GM23338 (cell line): ENCODE data around the gene IKZF1. TPM values are rescaled to one million over a fixed set of nuclear protein-coding genes. Genes with fewer than 3 reads are reported as not detected.

ENCODE experiments used
- ATAC-seq: fragments of 200-7000 bp; cut with Tn5 transposase; 3 replicates; pipeline ENCODE4 v1.9.1; 2020
- DNase-seq: peaks from one replicate; pipeline ENCODE4 v3.0.0-alpha.2; 2015; ENCODE audit warnings: low spot score
- H2AFZ ChIP-seq: fragments of 200-600 bp; sonication (generic); 2 replicates; pipeline ENCODE4 v1.8.0; 2016; ENCODE audit warnings: antibody characterized with exemption, mild to moderate bottlenecking, moderate library complexity
- H3F3A ChIP-seq: fragments of 200-600 bp; sonication (generic); replicated peaks from 2 replicates; pipeline ENCODE4 v1.8.0; 2017; ENCODE audit warnings: antibody characterized with exemption, mixed run types, low read depth
- H3K27ac ChIP-seq: fragments of 200-600 bp; sonication (generic); 2 replicates; pipeline ENCODE4 v1.6.1; 2016; ENCODE audit warnings: low read depth
- H3K27me3 ChIP-seq: fragments of 200-600 bp; sonication (generic); 2 replicates; pipeline ENCODE4 v1.8.0; 2016; ENCODE audit warnings: mild to moderate bottlenecking, mixed run types, moderate library complexity; ENCODE audit not compliant: insufficient read depth
- H3K36me3 ChIP-seq: fragments of 200-600 bp; sonication (generic); 2 replicates; pipeline ENCODE4 v1.8.0; 2016; ENCODE audit warnings: mild to moderate bottlenecking; ENCODE audit not compliant: insufficient read depth
- H3K4me1 ChIP-seq: fragments of 200-600 bp; sonication (generic); 2 replicates; pipeline ENCODE4 v1.8.0; 2016; ENCODE audit warnings: mild to moderate bottlenecking, moderate library complexity; ENCODE audit not compliant: insufficient read depth
- H3K4me2 ChIP-seq: fragments of 200-600 bp; sonication (generic); 2 replicates; pipeline ENCODE4 v1.7.1; 2017; ENCODE audit warnings: mixed run types
- H3K4me3 ChIP-seq: fragments of 200-600 bp; sonication (generic); 2 replicates; pipeline ENCODE4 v1.6.1; 2016; ENCODE audit warnings: mixed run types
- H3K79me2 ChIP-seq: fragments of 200-600 bp; sonication (generic); replicated peaks from 2 replicates; pipeline ENCODE4 v1.8.0; 2017; ENCODE audit warnings: mild to moderate bottlenecking; ENCODE audit not compliant: insufficient read depth
- H3K9me2 ChIP-seq: fragments of 200-600 bp; sonication (generic); 2 replicates; pipeline ENCODE4 v1.8.0; 2017; ENCODE audit not compliant: insufficient read depth
- H4K20me1 ChIP-seq: fragments of 200-600 bp; sonication (generic); replicated peaks from 2 replicates; pipeline ENCODE4 v1.8.0; 2017; ENCODE audit warnings: mild to moderate bottlenecking; ENCODE audit not compliant: insufficient read depth
- H3K27ac Mint-ChIP-seq: 2 replicates; pipeline ENCODE4 v1.8.0; 2020; ENCODE audit warnings: inconsistent platforms, mild to moderate bottlenecking, moderate library complexity, mixed read lengths
- H3K27me3 Mint-ChIP-seq: 3 replicates; pipeline ENCODE4 v1.8.0; 2022; ENCODE audit warnings: low read depth, mild to moderate bottlenecking, moderate library complexity, mixed read lengths, inconsistent platforms; ENCODE audit not compliant: insufficient read depth, poor library complexity
- H3K36me3 Mint-ChIP-seq: 3 replicates; pipeline ENCODE4 v1.8.0; 2021; ENCODE audit warnings: low read depth, mild to moderate bottlenecking, inconsistent platforms, moderate library complexity, mixed read lengths
- H3K4me1 Mint-ChIP-seq: 3 replicates; pipeline ENCODE4 v1.8.0; 2020; ENCODE audit warnings: mild to moderate bottlenecking, inconsistent platforms, mixed read lengths
- H3K4me3 Mint-ChIP-seq: 3 replicates; pipeline ENCODE4 v1.8.0; 2021; ENCODE audit warnings: moderate library complexity, mild to moderate bottlenecking, inconsistent platforms, mixed read lengths
- H3K9me3 Mint-ChIP-seq: 3 replicates; pipeline ENCODE4 v1.8.0; 2020; ENCODE audit warnings: moderate library complexity, mild to moderate bottlenecking, inconsistent platforms, mixed read lengths
- CREB1 ChIP-seq: fragments of 250-450 bp; sonication (Bioruptor Pico); IDR thresholded peaks from 2 replicates; pipeline ENCODE4 v1.5.0; 2020; ENCODE audit warnings: low read depth, mild to moderate bottlenecking, moderate library complexity
- CTCF ChIP-seq, 2 experiments: fragments of 200-600 bp in 1 of 2; sonication (generic) in 1 of 2; conservative IDR thresholded peaks; 2 replicates each; pipeline versions ENCODE4 v1.5.1 to v1.6.1; 2016 to 2017; ENCODE audit warnings: antibody characterized with exemption in 2 of 2, low read depth in 2 of 2, mild to moderate bottlenecking in 2 of 2, moderate library complexity in 1 of 2
- EZH2 ChIP-seq: fragments of 200-600 bp; sonication (generic); IDR thresholded peaks from one replicate; pipeline ENCODE4 v1.8.0; 2017; ENCODE audit warnings: antibody characterized with exemption, mild to moderate bottlenecking, low read depth; ENCODE audit not compliant: unreplicated experiment
- EZH2phosphoT487 ChIP-seq: fragments of 200-600 bp; sonication (generic); IDR thresholded peaks from one replicate; pipeline ENCODE4 v1.8.1; 2018; ENCODE audit warnings: antibody characterized with exemption; ENCODE audit not compliant: unreplicated experiment
- JUNB ChIP-seq: IDR thresholded peaks from one replicate; pipeline ENCODE4 v1.6.1; 2016; ENCODE audit warnings: antibody characterized with exemption; ENCODE audit not compliant: unreplicated experiment
- NANOG ChIP-seq: IDR thresholded peaks from 2 replicates; pipeline ENCODE4 v1.6.1; 2016; ENCODE audit warnings: antibody characterized with exemption, borderline replicate concordance
- POLR2AphosphoS5 ChIP-seq: IDR thresholded peaks from 2 replicates; pipeline ENCODE4 v1.6.1; 2016; ENCODE audit warnings: antibody characterized with exemption, low read depth
- ZNF114 ChIP-seq: fragments of 250-450 bp; sonication (Bioruptor Pico); IDR thresholded peaks from 2 replicates; pipeline ENCODE4 v1.5.0; 2020; ENCODE audit warnings: mild to moderate bottlenecking, moderate library complexity
- ZNF331 ChIP-seq: fragments of 250-450 bp; sonication (Bioruptor Pico); IDR thresholded peaks from 2 replicates; pipeline ENCODE4 v1.5.0; 2020; ENCODE audit warnings: low read depth, mild to moderate bottlenecking, moderate library complexity
- polyA plus RNA-seq: library from polyadenylated mRNA; unstranded; fragments of >200 nt; fragmentation: Nextera tagmentation; extraction: Ambion mirVana; gene quantifications from 2 replicates; pipeline ENCODE4 v1.2.1, GENCODE V29; 2016
- total RNA-seq: library from RNA; depleted of rRNA; stranded (reverse); fragments of >200 nt; shearing (Covaris generic); gene quantifications from 2 replicates; pipeline ENCODE4 v1.2.3, GENCODE V29; 2014
- TF ChIP-seq, protein P1 (sequence below): IDR thresholded peaks from one replicate; pipeline ENCODE4 v1.6.1; 2018; ENCODE audit warnings: antibody characterized with exemption; ENCODE audit not compliant: unreplicated experiment

IKZF1 gene
- total and polyA plus RNA-seq, 2 experiments from 2014 or later = 0.57 to 1.8 TPM

- Histone ChIP-seq H3K27ac (no peak overlapping the region), H2AFZ (no peak overlapping the region), H3K9me2 (no peaks in the 10 kb centered on the region), H3F3A (no peaks in the 10 kb centered on the region), H3K4me1 (no peaks in the 10 kb centered on the region), H3K79me2 (no peaks in the 10 kb centered on the region), H3K4me3 (no peak overlapping the region), H3K27me3 (no peaks in the 10 kb centered on the region), H4K20me1 (no peaks in the 10 kb centered on the region), H3K4me2 (no peak overlapping the region), H3K36me3 (no peaks in the 10 kb centered on the region)
- H3K36me3 Mint-ChIP-seq = no peaks in the 10 kb centered on the region
- H3K4me1 Mint-ChIP-seq = peaks cover 3% of the 10 kb centered on the region; the same call in 1 of the 3 replicates
- H3K27me3 Mint-ChIP-seq = peaks cover 9% of the 10 kb centered on the region
- no peak for TF ChIP-seq EZH2
- TF ChIP-seq CREB1 (CRISPR knock-in tag) = no peak
- TF ChIP-seq ZNF331 (CRISPR knock-in tag) = no peak
- no peak for TF ChIP-seq NANOG
- no peak for TF ChIP-seq ZNF114 (CRISPR knock-in tag)
- DNase-seq = no peak
- no peak overlapping the region for H3K27ac Mint-ChIP-seq
- H3K4me3 Mint-ChIP-seq = no peak overlapping the region
- no peaks in the 10 kb centered on the region; the same call in 2 of the 3 replicates for H3K9me3 Mint-ChIP-seq
- ATAC-seq = no peak
Observed at GRCh38 chr7:50356945-50357268, 52.4 kb downstream of the IKZF1 start.

- H3K4me3 Mint-ChIP-seq = no peak overlapping the region
- DNase-seq (no peak), ATAC-seq (no peak)
- TF ChIP-seq NANOG (no peak), EZH2phosphoT487 (no peak), POLR2AphosphoS5 (no peak), CREB1 (CRISPR knock-in tag) (no peak), JUNB (no peak), CTCF (conservative IDR thresholded peaks at IDR 0.05; ENCODE audit: low read depth in 2 of 2) (no peak)
- TF ChIP-seq, protein P1, sequence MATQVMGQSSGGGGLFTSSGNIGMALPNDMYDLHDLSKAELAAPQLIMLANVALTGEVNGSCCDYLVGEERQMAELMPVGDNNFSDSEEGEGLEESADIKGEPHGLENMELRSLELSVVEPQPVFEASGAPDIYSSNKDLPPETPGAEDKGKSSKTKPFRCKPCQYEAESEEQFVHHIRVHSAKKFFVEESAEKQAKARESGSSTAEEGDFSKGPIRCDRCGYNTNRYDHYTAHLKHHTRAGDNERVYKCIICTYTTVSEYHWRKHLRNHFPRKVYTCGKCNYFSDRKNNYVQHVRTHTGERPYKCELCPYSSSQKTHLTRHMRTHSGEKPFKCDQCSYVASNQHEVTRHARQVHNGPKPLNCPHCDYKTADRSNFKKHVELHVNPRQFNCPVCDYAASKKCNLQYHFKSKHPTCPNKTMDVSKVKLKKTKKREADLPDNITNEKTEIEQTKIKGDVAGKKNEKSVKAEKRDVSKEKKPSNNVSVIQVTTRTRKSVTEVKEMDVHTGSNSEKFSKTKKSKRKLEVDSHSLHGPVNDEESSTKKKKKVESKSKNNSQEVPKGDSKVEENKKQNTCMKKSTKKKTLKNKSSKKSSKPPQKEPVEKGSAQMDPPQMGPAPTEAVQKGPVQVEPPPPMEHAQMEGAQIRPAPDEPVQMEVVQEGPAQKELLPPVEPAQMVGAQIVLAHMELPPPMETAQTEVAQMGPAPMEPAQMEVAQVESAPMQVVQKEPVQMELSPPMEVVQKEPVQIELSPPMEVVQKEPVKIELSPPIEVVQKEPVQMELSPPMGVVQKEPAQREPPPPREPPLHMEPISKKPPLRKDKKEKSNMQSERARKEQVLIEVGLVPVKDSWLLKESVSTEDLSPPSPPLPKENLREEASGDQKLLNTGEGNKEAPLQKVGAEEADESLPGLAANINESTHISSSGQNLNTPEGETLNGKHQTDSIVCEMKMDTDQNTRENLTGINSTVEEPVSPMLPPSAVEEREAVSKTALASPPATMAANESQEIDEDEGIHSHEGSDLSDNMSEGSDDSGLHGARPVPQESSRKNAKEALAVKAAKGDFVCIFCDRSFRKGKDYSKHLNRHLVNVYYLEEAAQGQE = no peak
- Histone ChIP-seq H3K79me2 (no peaks in the 10 kb centered on the region), H3F3A (no peaks in the 10 kb centered on the region), H3K27ac (no peak overlapping the region), H3K4me1 (no peaks in the 10 kb centered on the region), H4K20me1 (no peaks in the 10 kb centered on the region), H3K4me2 (no peak overlapping the region), H3K36me3 (no peaks in the 10 kb centered on the region), H3K27me3 (no peaks in the 10 kb centered on the region), H3K4me3 (no peak overlapping the region), H3K9me2 (no peaks in the 10 kb centered on the region), H2AFZ (no peak overlapping the region)
- no peak overlapping the region for H3K27ac Mint-ChIP-seq
- H3K27me3 Mint-ChIP-seq = peaks cover 9% of the 10 kb centered on the region
- no peaks in the 10 kb centered on the region for H3K36me3 Mint-ChIP-seq
- H3K9me3 Mint-ChIP-seq = no peaks in the 10 kb centered on the region; the same call in 2 of the 3 replicates
- H3K4me1 Mint-ChIP-seq = peaks cover 4% of the 10 kb centered on the region; the same call in 2 of the 3 replicates
Observed at GRCh38 chr7:50357426-50357825, 52.9 kb downstream of the IKZF1 start.
